22Rv1 (cell line): ENCODE data around the gene POMT2.

Experiments
- ZFX ChIP-seq: fragments of 450-650 bp; IDR thresholded peaks from 2 replicates; pipeline ENCODE4 v1.6.1; 2017; ENCODE audit warnings: antibody characterized with exemption, borderline replicate concordance
- TF ChIP-seq, protein P1 (sequence below): fragments of 450-650 bp; IDR thresholded peaks from 2 replicates; pipeline ENCODE4 v1.5.1; 2017; ENCODE audit warnings: mild to moderate bottlenecking

DNA sequence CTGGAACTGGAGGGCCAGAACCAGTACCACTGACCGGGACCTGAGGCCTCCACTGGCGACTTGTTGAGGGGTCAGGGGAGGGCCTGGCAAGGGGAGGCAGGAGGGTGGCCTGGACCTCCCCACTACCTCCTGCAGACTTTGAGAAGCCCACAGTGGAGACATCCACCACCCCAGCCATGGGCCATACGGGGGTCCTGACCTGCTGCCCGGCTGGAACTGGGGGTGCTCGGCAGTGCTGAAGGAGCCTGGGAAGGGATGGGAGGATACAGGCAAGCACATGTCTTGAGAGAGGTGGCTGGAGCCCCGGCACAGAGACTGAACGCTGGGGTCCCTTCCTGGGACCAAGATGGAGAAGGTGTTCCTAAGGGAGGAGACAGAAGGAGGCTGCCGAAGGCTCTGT lies 64.0 kb downstream of the POMT2 start:
- TF ChIP-seq, protein P1, sequence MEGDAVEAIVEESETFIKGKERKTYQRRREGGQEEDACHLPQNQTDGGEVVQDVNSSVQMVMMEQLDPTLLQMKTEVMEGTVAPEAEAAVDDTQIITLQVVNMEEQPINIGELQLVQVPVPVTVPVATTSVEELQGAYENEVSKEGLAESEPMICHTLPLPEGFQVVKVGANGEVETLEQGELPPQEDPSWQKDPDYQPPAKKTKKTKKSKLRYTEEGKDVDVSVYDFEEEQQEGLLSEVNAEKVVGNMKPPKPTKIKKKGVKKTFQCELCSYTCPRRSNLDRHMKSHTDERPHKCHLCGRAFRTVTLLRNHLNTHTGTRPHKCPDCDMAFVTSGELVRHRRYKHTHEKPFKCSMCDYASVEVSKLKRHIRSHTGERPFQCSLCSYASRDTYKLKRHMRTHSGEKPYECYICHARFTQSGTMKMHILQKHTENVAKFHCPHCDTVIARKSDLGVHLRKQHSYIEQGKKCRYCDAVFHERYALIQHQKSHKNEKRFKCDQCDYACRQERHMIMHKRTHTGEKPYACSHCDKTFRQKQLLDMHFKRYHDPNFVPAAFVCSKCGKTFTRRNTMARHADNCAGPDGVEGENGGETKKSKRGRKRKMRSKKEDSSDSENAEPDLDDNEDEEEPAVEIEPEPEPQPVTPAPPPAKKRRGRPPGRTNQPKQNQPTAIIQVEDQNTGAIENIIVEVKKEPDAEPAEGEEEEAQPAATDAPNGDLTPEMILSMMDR = no peak
- TF ChIP-seq ZFX = no peak
